Activated gamma-delta T cell (primary cell): ENCODE data around the gene SASH1.

Experiments
- DNase-seq: peaks from one replicate; lab custom pipeline; 2025; lab: John Stamatoyannopoulos, UW

The SASH1 gene

GRCh38 chr6:148548065-148548748, 205.6 kb downstream of the SASH1 start:
- DNase-seq = no peak

- no peak for DNase-seq
These were observed 206.1 kb downstream of the SASH1 start for GRCh38 chr6:148548749-148549140.

- no peak for DNase-seq
These were observed 207.9 kb downstream of the SASH1 start for GRCh38 chr6:148550569-148550968.

- DNase-seq = no peak
These were observed 208.6 kb downstream of the SASH1 start for GRCh38 chr6:148551226-148551625.

GRCh38 chr6:148556410-148556809, 213.8 kb downstream of the SASH1 start:
- no peak for DNase-seq

- no peak for DNase-seq
These were observed 215.2 kb downstream of the SASH1 start for GRCh38 chr6:148557796-148558321.

- peak; percentile 30 for DNase-seq
These were observed 217.3 kb downstream of the SASH1 start for GRCh38 chr6:148559848-148560433.

GRCh38 chr6:148561629-148562028, 219.0 kb downstream of the SASH1 start:
- DNase-seq = no peak

- DNase-seq = no peak
These were observed 220.4 kb downstream of the SASH1 start for GRCh38 chr6:148563066-148563465.

- DNase-seq = no peak
These were observed 221.9 kb downstream of the SASH1 start for GRCh38 chr6:148564494-148565035.

GRCh38 chr6:148565321-148565926, 222.8 kb downstream of the SASH1 start:
- DNase-seq = no peak

- DNase-seq = no peak
These were observed 223.5 kb downstream of the SASH1 start for GRCh38 chr6:148565930-148566663.

- no peak for DNase-seq
These were observed 224.2 kb downstream of the SASH1 start for GRCh38 chr6:148566664-148567350.

GRCh38 chr6:148570456-148570855, 227.8 kb downstream of the SASH1 start:
- DNase-seq = no peak

GRCh38 chr6:148572676-148573335, 230.2 kb downstream of the SASH1 start:
- no peak for DNase-seq

GRCh38 chr6:148573922-148574321, 231.3 kb downstream of the SASH1 start:
- no peak for DNase-seq

GRCh38 chr6:148577687-148578488, 235.2 kb downstream of the SASH1 start:
- DNase-seq = no peak

- no peak for DNase-seq
These were observed 235.8 kb downstream of the SASH1 start for GRCh38 chr6:148578489-148578814.

GRCh38 chr6:148578837-148579565, 236.4 kb downstream of the SASH1 start:
- DNase-seq = no peak

GRCh38 chr6:148580442-148580841, 237.8 kb downstream of the SASH1 start:
- DNase-seq = no peak
